Progenitor cell of endocrine pancreas (in vitro differentiated cells): ENCODE results near the gene OR5B3. TPM values are rescaled to one million over a fixed set of nuclear protein-coding genes. Genes with fewer than 3 reads are reported as not detected.

Experiments
- DNase-seq: peaks from one replicate; pipeline ENCODE4 v3.0.0; 2021; ENCODE audit warnings: low spot score; ENCODE audit not compliant: unreplicated experiment
- H3K27ac Mint-ChIP-seq: 2 replicates; pipeline ENCODE4 v1.8.0; 2021; ENCODE audit warnings: mild to moderate bottlenecking, moderate library complexity, mixed read lengths
- H3K27me3 Mint-ChIP-seq: 2 replicates; pipeline ENCODE4 v1.8.0; 2021; ENCODE audit warnings: mixed read lengths
- H3K36me3 Mint-ChIP-seq: 2 replicates; pipeline ENCODE4 v1.8.0; 2022; ENCODE audit warnings: mixed read lengths; ENCODE audit not compliant: insufficient read depth
- H3K4me1 Mint-ChIP-seq: 2 replicates; pipeline ENCODE4 v1.8.0; 2021; ENCODE audit warnings: low read depth, mixed read lengths
- H3K4me3 Mint-ChIP-seq: 2 replicates; pipeline ENCODE4 v1.8.0; 2021; ENCODE audit warnings: low read depth, mild to moderate bottlenecking, moderate library complexity, mixed read lengths
- H3K9me3 Mint-ChIP-seq: 2 replicates; pipeline ENCODE4 v1.8.0; 2021; ENCODE audit warnings: low read depth, mixed read lengths
- CTCF ChIP-seq: fragments of 200-600 bp; sonication (generic); IDR thresholded peaks from one replicate; pipeline ENCODE4 v1.5.0; 2021; ENCODE audit warnings: antibody characterized with exemption, mild to moderate bottlenecking; ENCODE audit not compliant: unreplicated experiment
- long read RNA-seq: library from polyadenylated mRNA; unstranded; transcript quantifications from one replicate; pipeline ENCODE4 v2.0.0, GENCODE V29; 2020
- total RNA-seq: library from RNA; stranded (reverse); gene quantifications from 2 replicates; pipeline ENCODE4 v1.2.1, GENCODE V29; 2021

The OR5B3 gene
- not detected in 2 replicates for total RNA-seq
- long read RNA-seq, result 0 reads

DNA sequence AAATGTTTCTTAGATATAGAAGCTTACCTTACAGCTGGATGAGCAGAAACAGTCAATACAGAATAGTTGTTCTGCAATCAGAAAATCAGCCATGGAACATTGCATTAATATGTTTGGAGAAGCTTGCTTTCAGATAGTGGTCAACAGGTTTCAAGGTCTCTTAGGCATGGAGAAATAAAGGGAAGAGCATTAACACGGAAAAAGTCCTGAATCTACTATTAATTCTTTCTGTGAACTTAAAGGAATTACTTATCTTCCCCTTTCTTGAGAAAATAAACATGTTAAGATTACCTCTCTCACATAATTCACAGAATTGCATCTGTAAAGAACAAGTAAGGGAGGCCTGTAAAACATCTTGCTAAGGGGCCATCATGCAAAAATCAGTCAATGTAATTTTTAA lies at the start of gene OR5B3:
TSS of gene OR5B3 (minus strand) at position 101 of the 400 bp plus-strand sequence. CDS start 3,465 bp downstream, outside the sequence.
- no peak for DNase-seq
- Mint-ChIP-seq H3K9me3 (peaks cover 10% of the 10 kb centered on the region), H3K27me3 (no peaks in the 10 kb centered on the region), H3K36me3 (no peaks in the 10 kb centered on the region), H3K4me1 (no peaks in the 10 kb centered on the region), H3K4me3 (no peak within 1 kb of the TSS), H3K27ac (no peak within 1 kb of the TSS)
- no peak for TF ChIP-seq CTCF

- peaks cover 23% of the 10 kb centered on the region for H3K9me3 Mint-ChIP-seq
- H3K36me3 Mint-ChIP-seq, result no peaks in the 10 kb centered on the region
- no peak for DNase-seq
- H3K27me3 Mint-ChIP-seq, result no peaks in the 10 kb centered on the region
- H3K4me3 Mint-ChIP-seq, result no peak overlapping the region
- no peaks in the 10 kb centered on the region for H3K4me1 Mint-ChIP-seq
- no peak overlapping the region for H3K27ac Mint-ChIP-seq
- TF ChIP-seq CTCF, result no peak
These were observed 44.9 kb upstream of the OR5B3 start for GRCh38 chr11:58451585-58451984.

- no peak for TF ChIP-seq CTCF
- no peak overlapping the region for H3K4me3 Mint-ChIP-seq
- DNase-seq, result no peak
- H3K9me3 Mint-ChIP-seq, result peaks cover 26% of the 10 kb centered on the region
- peaks cover 1% of the 10 kb centered on the region for H3K36me3 Mint-ChIP-seq
- H3K4me1 Mint-ChIP-seq, result no peaks in the 10 kb centered on the region
- H3K27ac Mint-ChIP-seq, result no peak overlapping the region
- no peaks in the 10 kb centered on the region for H3K27me3 Mint-ChIP-seq
These were observed 39.6 kb upstream of the OR5B3 start for GRCh38 chr11:58446294-58446693.

- no peaks in the 10 kb centered on the region for H3K27me3 Mint-ChIP-seq
- no peak overlapping the region for H3K4me3 Mint-ChIP-seq
- H3K27ac Mint-ChIP-seq, result no peak overlapping the region
- no peaks in the 10 kb centered on the region for H3K4me1 Mint-ChIP-seq
- peaks cover 22% of the 10 kb centered on the region for H3K9me3 Mint-ChIP-seq
- peaks cover 1% of the 10 kb centered on the region for H3K36me3 Mint-ChIP-seq
- no peak for DNase-seq
- no peak for TF ChIP-seq CTCF
These were observed 37.6 kb upstream of the OR5B3 start for GRCh38 chr11:58444300-58444699.

DNA sequence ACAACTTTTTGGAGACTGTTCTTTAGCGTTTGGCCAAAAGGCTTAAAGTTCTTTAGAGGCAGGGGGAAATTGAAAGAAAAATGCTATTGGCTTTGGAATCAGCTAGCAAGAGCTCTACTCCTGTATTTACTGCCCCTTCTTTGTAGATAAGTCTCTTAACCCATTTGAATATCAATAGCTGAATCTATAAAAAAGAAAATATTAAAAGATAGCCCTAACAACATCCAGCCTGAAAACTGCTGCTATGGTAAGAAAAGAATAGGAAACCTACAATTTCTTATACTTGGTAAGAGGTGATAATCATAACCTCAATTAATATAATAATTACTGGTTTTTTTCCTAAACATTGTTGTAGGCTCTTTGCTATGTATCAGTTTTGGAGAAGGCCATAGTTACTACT lies 35.5 kb upstream of the OR5B3 start, which contains the start of gene OR5B12:
TSS of gene OR5B12 (minus strand) at position 101 of the 400 bp plus-strand sequence. CDS start 2,085 bp downstream, outside the sequence.
- H3K9me3 Mint-ChIP-seq, result peaks cover 8% of the 10 kb centered on the region
- peaks cover 1% of the 10 kb centered on the region for H3K36me3 Mint-ChIP-seq
- TF ChIP-seq CTCF, result no peak
- H3K4me1 Mint-ChIP-seq, result no peaks in the 10 kb centered on the region
- no peak within 1 kb of the TSS for H3K27ac Mint-ChIP-seq
- no peak within 1 kb of the TSS for H3K4me3 Mint-ChIP-seq
- no peak for DNase-seq
- no peaks in the 10 kb centered on the region for H3K27me3 Mint-ChIP-seq
